Neural crest cell (in vitro differentiated cells): Measurements from ENCODE around the gene REV1. TPM values are rescaled to one million over a fixed set of nuclear protein-coding genes. Genes with fewer than 3 reads are reported as not detected.
"Not testable (repeated sequence)": the region's sequence is repeated elsewhere in the genome, so short reads cannot be mapped to it uniquely, and the experiment has no call there.

Experiments
- DNase-seq: peaks from one replicate; pipeline ENCODE4 v3.0.0; 2021; ENCODE audit warnings: low read depth, mixed read lengths, low spot score
- H3K27ac Mint-ChIP-seq: one replicate; pipeline ENCODE4 v1.8.0; 2021; ENCODE audit warnings: mild to moderate bottlenecking, mixed read lengths; ENCODE audit not compliant: unreplicated experiment
- H3K27me3 Mint-ChIP-seq: 2 replicates; pipeline ENCODE4 v1.8.0; 2021; ENCODE audit warnings: low read depth, mild to moderate bottlenecking, mixed read lengths
- H3K36me3 Mint-ChIP-seq: 2 replicates; pipeline ENCODE4 v1.8.0; 2021; ENCODE audit warnings: low read depth, mild to moderate bottlenecking, mixed read lengths
- H3K4me1 Mint-ChIP-seq: 2 replicates; pipeline ENCODE4 v1.8.0; 2021; ENCODE audit warnings: mixed read lengths
- H3K4me3 Mint-ChIP-seq: one replicate; pipeline ENCODE4 v1.8.0; 2021; ENCODE audit warnings: mild to moderate bottlenecking, mixed read lengths
- H3K9me3 Mint-ChIP-seq: 2 replicates; pipeline ENCODE4 v1.8.0; 2021; ENCODE audit warnings: mixed read lengths
- total RNA-seq: library from RNA; stranded (reverse); gene quantifications from 2 replicates; pipeline ENCODE4 v1.2.1, GENCODE V29; 2021
- TF ChIP-seq, protein P1 (sequence below): fragments of 200-600 bp; sonication (generic); conservative IDR thresholded peaks from 2 replicates; pipeline ENCODE4 v1.5.0; 2021; ENCODE audit warnings: antibody characterized with exemption, mild to moderate bottlenecking

Gene REV1
- total RNA-seq, 1 donor from 2014 or later = 48.6 TPM

GRCh38 chr2:99470957-99471356 is 18.9 kb downstream of the REV1 start:
- no peaks in the 10 kb centered on the region for H3K27me3 Mint-ChIP-seq
- H3K4me3 Mint-ChIP-seq = no peak overlapping the region
- H3K9me3 Mint-ChIP-seq = peaks cover 6% of the 10 kb centered on the region
- no peak for DNase-seq
- no peak overlapping the region for H3K27ac Mint-ChIP-seq
- TF ChIP-seq, protein P1, sequence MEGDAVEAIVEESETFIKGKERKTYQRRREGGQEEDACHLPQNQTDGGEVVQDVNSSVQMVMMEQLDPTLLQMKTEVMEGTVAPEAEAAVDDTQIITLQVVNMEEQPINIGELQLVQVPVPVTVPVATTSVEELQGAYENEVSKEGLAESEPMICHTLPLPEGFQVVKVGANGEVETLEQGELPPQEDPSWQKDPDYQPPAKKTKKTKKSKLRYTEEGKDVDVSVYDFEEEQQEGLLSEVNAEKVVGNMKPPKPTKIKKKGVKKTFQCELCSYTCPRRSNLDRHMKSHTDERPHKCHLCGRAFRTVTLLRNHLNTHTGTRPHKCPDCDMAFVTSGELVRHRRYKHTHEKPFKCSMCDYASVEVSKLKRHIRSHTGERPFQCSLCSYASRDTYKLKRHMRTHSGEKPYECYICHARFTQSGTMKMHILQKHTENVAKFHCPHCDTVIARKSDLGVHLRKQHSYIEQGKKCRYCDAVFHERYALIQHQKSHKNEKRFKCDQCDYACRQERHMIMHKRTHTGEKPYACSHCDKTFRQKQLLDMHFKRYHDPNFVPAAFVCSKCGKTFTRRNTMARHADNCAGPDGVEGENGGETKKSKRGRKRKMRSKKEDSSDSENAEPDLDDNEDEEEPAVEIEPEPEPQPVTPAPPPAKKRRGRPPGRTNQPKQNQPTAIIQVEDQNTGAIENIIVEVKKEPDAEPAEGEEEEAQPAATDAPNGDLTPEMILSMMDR = no peak
- H3K4me1 Mint-ChIP-seq = peaks cover 36% of the 10 kb centered on the region
- H3K36me3 Mint-ChIP-seq = peaks cover 14% of the 10 kb centered on the region

GRCh38 chr2:99470459-99470858 is 19.4 kb downstream of the REV1 start:
- H3K27me3 Mint-ChIP-seq, DNase-seq, H3K27ac Mint-ChIP-seq, H3K4me3 Mint-ChIP-seq, H3K9me3 Mint-ChIP-seq: not testable (repeated sequence)
- Mint-ChIP-seq H3K4me1 (peaks cover 36% of the 10 kb centered on the region), H3K36me3 (peaks cover 14% of the 10 kb centered on the region)

GRCh38 chr2:99469394-99469793 is 20.4 kb downstream of the REV1 start:
- Mint-ChIP-seq H3K4me3 (no peak overlapping the region), H3K36me3 (peaks cover 14% of the 10 kb centered on the region), H3K27ac (no peak overlapping the region), H3K27me3 (no peaks in the 10 kb centered on the region), H3K9me3 (peaks cover 6% of the 10 kb centered on the region), H3K4me1 (peaks cover 27% of the 10 kb centered on the region)
- TF ChIP-seq, protein P1 = no peak
- no peak for DNase-seq

DNA sequence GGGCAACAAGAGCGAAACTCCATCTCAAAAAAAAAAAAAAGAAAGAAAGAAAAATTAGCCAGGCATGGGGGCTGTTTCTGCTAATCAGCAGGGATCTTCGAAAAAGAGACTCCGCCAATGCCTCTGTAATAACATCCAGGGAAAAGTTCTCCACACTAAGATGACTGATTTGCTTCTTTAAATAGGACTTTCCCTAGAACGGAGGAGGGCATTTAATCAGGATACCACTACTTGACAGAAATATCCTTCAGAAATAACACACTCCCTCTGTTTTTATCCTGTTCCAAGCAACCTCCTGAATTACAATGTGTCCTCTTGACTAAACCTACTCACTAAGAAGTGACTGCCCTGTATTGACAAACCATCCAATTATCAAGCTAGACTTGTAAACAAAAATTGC is 21.7 kb downstream of the REV1 start:
- Mint-ChIP-seq H3K27ac (no peak overlapping the region), H3K9me3 (peaks cover 6% of the 10 kb centered on the region), H3K27me3 (no peaks in the 10 kb centered on the region), H3K36me3 (peaks cover 14% of the 10 kb centered on the region), H3K4me3 (no peak overlapping the region), H3K4me1 (peaks cover 24% of the 10 kb centered on the region)
- no peak for DNase-seq
- TF ChIP-seq, protein P1 = no peak

DNA sequence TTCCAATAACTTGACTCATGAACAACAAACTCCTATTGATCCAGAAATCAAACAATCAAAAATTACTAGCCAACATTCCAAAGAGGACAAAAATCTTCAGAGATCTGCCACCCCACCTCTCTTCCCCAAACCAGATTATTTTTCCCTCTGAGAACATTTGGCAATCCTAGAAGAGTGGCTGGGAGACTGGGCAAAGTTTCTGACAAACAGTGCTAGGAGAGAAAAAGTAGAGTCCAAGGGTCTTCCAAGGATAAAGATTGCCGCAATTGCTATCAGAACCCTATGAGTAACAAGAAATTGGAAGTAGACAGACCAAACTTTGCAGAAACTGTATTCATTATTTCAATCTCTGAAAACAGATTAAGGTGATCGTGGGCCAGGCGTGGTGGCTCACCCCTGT is 22.4 kb downstream of the REV1 start:
- H3K27ac Mint-ChIP-seq = peak overlapping the region; percentile 62
- no peaks in the 10 kb centered on the region for H3K27me3 Mint-ChIP-seq
- TF ChIP-seq, protein P1 = no peak
- H3K4me1 Mint-ChIP-seq = peaks cover 23% of the 10 kb centered on the region
- no peak for DNase-seq
- H3K4me3 Mint-ChIP-seq = no peak overlapping the region
- H3K36me3 Mint-ChIP-seq = peaks cover 14% of the 10 kb centered on the region
- H3K9me3 Mint-ChIP-seq = peaks cover 6% of the 10 kb centered on the region

DNA sequence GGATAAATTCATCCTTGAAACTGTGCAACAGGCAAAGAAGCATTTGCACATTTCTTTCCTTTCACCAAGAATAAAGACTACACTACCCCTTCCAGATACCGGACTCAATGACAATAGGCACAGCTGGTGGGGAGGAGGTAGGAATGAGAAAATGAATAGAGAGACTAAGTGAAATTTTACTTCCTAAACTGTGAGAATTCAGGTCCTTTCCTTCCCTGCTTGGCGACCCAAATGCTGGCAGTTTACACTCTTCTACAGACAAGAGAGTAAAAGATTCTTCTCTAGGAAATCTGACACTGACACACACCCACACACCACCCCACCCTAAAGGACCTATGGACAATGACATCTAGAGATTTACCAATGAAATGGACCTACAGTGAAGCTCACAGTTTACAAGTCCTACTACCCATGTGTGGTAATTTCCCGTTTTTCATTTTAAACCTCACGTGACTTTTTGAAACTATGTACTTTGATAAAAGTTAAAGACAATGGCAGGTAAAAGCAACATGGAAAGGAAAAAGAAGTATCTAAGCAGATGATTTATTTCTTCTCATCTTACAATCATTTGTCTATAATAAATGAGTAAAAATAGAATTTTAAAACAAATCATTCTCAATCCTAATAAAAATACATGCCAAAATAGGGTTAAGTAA is 27.9 kb downstream of the REV1 start:
- Mint-ChIP-seq H3K36me3 (peaks cover 23% of the 10 kb centered on the region), H3K4me1 (peaks cover 7% of the 10 kb centered on the region), H3K27ac (peak overlapping the region; percentile 37), H3K27me3 (no peaks in the 10 kb centered on the region), H3K4me3 (no peak overlapping the region), H3K9me3 (no peaks in the 10 kb centered on the region)
- no peak for DNase-seq
- TF ChIP-seq, protein P1 = no peak
